OCI-LY1 (cell line): ENCODE data around the gene ZFAND4.

ENCODE experiments used
- CTCF ChIP-seq: fragments of 200-600 bp; sonication (generic), shearing (Covaris generic); IDR thresholded peaks from 2 replicates; pipeline ENCODE4 v1.5.1; 2017; ENCODE audit warnings: mild to moderate bottlenecking, antibody characterized with exemption, low read length, moderate library complexity, mixed read lengths
- EZH2 ChIP-seq: fragments of 200-600 bp; sonication (generic), shearing (Covaris generic); IDR thresholded peaks from 2 replicates; pipeline ENCODE4 v1.8.0; 2017; ENCODE audit warnings: borderline replicate concordance, mixed run types, mild to moderate bottlenecking, antibody characterized with exemption, low read length, moderate library complexity, mixed read lengths

- no peak for TF ChIP-seq CTCF
- TF ChIP-seq EZH2, result no peak
Measured at GRCh38 chr10:45592926-45593325, 79.6 kb downstream of the ZFAND4 start.
